GM18499 (cell line): ENCODE data around the gene AHSG.
"Not testable (repeated sequence)": the region's sequence is repeated elsewhere in the genome, so short reads cannot be mapped to it uniquely, and the experiment has no call there.

Experiments
- ATAC-seq: cut with Tn5 transposase; IDR thresholded peaks from one replicate; pipeline ENCODE4 v1.9.1; 2021; ENCODE audit warnings: moderate number of reproducible peaks; ENCODE audit not compliant: insufficient read depth, unreplicated experiment

The AHSG gene, protein sequence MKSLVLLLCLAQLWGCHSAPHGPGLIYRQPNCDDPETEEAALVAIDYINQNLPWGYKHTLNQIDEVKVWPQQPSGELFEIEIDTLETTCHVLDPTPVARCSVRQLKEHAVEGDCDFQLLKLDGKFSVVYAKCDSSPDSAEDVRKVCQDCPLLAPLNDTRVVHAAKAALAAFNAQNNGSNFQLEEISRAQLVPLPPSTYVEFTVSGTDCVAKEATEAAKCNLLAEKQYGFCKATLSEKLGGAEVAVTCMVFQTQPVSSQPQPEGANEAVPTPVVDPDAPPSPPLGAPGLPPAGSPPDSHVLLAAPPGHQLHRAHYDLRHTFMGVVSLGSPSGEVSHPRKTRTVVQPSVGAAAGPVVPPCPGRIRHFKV

DNA sequence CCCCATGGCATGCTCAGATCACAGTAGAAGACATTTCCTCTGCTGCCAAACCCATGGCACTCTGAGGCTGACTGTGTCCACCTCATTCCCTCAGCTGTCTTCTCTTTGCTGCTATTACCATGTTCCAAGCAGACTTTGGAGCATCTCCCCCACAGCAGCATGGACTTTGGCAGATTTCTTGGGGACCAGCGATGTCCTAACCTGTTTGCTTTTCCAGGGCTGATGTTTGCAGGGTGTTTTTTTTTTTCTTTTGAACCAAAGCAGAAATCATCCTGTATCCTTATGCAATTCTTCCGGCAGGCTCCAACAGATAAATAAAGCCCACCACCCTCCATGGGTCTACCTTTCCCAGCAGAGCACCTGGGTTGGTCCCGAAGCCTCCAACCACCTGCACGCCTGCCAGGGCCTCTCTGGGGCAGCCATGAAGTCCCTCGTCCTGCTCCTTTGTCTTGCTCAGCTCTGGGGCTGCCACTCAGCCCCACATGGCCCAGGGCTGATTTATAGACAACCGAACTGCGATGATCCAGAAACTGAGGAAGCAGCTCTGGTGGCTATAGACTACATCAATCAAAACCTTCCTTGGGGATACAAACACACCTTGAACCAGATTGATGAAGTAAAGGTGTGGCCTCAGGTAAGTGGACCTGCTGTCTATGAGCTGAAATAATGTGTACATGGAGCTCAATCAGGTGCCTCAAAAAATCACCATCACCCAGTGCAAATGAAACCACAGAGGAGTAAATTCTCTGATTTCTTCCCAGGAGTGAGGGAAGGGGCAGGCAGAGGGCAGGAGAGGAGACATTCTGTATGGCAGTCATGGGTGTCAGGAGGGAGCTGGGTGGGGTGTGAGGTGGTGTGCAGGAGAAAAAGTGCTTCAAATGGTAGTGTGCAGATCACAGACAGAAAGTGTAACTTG is at the start of gene AHSG:
Gene AHSG, plus strand, starts transcription at position 340 of the 916 bp plus-strand sequence. Its CDS starts 82 bp downstream, at position 422.
- no peak for ATAC-seq

DNA sequence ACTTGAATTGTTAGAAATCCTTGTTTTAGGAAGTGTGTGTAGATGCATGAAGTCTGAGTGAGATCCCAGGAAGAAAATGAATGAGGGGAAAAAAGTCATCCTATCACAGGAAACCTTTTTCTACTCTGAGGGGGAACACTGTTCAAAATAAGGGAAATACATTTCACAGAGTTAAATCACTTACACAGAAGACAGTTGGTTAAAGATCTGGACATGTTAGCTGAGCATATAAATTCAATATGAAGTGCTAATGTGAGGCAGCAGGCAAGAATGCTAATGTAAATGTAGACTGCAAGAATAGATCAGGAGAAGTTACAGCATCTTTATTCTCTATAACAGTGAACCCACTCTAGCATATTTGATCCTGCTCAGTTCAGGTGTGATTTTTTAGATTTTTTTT is 48.3 kb upstream of the AHSG start:
- no peak for ATAC-seq

DNA sequence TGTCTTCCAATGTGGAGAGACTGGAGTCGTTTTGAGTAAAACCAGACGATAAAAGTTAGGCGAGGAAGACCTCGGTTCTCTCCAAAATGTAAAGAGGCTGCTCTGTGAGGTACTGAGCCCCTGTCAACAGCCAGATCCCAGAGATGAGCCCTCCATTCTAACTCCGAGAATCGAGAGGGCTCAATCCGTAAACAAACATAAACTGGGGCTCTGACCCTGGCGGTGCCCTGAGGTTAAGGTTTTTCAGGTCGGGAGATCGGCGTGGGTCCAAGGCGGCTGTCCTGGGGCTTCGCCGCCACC is 46.1 kb upstream of the AHSG start:
- ATAC-seq: no peak

DNA sequence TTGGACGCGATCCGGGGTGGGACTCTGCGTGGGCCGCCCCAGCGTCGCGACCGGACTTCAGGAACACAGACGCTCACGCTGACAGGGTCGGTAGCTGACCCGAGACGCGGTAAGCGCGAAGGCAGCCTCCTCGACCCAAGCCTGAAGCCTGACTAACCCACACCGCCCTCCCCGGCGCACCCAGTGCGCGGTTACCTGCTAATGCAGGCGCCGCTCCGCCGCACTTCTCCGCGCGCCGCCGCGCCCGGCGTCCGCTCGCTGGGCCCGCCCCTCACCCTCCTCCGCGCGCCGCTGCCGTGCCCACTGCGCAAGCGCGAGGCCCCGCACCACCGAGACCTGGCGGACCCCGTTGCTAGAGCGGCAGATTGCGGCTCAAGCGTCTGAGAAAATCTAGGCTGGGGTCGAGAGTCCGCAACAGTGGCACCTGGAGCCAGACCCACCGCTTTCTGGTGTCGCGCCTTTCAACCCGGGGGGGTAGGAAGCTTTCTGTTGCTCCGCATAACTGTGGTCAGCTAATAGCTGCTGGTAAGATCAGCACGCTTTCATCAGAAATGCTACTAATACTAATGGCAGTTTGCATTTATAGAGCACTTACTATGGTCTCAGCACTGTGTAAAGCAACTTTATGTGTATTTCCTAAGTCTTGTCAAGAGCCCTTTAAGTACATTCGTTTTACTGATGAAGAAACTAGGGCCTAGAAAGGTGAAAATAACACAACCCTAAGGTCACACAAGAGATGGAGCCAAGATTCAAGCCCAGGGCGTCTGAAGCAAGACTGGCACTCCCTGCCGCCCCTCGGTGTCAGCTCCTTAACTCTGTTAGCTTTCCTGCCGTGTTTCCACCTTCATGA is 45.6 kb upstream of the AHSG start, which contains the start of gene TBCCD1:
Gene TBCCD1, minus strand, starts transcription at position 268 of the 850 bp plus-strand sequence. CDS start 3,010 bp downstream, outside the sequence.
- peak; percentile 31 for ATAC-seq

DNA sequence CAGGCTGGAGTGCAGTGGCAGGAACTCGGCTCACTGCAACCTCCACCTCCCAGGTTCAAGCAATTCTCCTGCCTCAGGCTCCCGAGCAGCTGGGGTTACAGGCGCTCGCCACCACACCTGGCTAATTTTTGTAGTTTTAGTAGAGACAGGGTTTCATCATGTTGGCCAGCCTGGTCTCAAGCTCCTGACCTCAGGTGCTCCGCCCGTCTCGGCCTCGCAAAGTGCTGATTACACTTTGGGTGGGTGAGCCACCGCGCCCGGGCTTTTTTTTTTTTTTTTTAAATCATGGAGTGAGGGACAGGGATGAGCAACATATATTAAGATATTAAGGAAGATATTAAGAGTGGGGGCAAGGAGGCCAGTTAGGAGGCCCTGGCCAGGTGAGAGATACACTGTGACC is 43.5 kb upstream of the AHSG start:
- ATAC-seq: not testable (repeated sequence)

DNA sequence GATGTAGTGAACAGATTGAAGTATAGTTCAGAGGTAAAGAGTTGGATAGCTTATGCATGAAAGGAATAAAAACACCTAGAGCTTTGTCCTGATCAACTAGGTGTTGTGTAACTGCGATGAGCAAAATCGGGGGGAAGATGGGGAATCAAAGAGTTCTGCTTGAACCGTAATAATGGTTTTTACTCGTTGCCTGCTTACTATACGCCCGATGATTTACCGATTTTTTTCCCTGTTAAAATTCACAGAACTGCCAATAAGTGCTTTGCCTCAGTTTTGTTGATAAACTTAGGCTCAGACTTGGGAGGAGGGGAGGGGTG is 43.1 kb upstream of the AHSG start:
- no peak for ATAC-seq

DNA sequence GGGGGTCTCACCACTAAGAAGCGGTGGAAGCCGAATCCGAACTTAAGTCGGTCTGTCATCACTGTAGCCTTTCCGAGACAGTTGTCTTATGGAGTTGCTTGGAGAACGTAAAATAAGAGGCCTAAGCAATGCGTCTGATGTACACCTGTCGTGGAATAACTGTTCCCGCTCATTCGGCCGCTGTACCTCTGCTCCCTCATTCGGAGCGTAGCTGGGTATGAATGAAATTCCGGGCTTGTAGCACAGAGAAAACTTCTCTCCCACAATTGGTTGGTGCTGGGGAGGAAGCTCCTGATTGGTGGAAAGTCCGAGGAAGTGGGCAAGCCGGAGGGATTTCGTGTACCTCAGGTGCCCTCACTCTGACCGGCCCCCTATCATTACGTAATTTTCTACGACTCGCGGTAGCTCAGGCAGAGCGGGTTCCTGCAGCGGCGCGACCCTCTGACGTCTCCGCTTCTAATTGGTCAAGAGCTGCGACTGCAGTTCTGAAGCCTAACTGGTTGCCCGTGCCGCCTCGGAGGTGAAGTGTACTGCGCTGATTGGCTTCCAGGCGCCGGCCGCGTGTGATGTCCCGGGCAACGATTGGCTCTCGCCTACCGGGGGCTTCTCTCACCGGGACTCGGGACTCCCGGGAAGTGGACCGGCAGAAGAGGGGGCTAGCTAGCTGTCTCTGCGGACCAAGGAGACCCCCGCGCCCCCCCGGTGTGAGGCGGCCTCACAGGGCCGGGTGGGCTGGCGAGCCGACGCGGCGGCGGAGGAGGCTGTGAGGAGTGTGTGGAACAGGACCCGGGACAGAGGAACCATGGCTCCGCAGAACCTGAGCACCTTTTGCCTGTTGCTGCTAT is 42.5 kb upstream of the AHSG start, which contains the start of gene DNAJB11:
Gene DNAJB11, plus strand, starts transcription at position 625 of the 845 bp plus-strand sequence. Its CDS starts 178 bp downstream, at position 803.
- peak; percentile 77 for ATAC-seq

DNA sequence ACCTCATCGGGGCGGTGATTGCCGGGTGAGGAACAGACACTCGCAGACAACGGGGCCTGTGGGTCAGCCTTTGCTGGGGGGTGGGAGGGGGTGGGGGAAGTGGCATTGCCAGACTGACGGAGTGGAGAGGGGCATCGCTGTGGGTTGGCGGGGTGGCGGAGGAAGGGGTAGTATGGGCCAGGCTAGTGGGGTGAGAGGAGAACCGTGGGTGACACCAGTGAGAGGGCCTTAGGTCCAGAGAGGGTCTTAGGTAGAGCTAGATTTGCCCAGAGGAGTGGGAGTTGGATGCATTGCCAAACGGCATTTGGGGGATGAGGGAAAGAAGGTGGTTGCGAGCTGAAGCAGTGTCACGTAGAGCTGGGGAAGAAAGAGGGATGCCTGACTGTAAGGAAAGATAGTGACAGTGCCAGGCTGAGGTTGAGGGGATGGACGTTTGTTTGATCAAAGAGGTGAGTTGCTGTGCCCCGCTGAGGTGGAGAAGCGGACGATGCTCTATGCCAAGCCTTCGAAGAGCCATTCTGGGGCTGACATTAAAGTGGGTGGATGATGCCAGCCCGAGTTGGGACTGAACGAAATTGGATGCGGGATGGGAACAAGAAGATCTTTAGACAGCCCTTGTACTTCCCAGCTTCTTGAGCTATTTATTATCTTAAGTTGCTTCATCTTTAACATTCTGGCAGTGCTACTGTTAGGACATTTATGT is 41.8 kb upstream of the AHSG start:
- ATAC-seq: no peak

DNA sequence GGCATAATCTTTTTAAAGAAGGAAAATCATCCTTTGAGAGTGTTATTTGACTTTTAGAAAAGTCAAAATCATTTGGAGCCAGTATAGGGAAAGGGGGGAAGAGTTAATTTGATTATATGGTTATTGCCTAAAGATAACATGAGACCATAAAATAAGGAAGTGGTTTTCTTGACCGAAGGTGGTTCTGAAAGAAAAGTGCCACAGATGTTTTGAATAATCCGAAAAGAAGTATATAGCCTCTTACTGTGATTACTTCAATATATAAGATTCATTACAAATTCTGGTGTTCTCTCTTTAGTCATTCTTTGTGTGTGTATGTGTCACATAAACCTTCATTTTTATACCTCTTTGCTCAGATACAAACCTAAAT is 41.2 kb upstream of the AHSG start:
- no peak for ATAC-seq

DNA sequence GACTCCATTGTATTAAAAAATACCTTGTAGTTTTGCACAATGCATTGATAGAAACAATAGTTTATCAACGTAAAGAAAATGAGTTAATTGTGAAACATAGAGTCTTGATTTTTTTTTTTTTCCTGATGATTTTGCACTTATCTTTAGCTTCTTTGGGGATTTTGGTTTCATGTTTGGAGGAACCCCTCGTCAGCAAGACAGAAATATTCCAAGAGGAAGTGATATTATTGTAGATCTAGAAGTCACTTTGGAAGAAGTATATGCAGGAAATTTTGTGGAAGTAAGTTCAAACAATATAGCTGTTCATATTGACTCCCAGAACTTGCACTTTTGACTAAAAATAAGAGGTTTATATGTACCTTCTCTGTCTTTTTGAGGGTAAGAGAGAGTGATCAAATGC is 35.3 kb upstream of the AHSG start:
- no peak for ATAC-seq

DNA sequence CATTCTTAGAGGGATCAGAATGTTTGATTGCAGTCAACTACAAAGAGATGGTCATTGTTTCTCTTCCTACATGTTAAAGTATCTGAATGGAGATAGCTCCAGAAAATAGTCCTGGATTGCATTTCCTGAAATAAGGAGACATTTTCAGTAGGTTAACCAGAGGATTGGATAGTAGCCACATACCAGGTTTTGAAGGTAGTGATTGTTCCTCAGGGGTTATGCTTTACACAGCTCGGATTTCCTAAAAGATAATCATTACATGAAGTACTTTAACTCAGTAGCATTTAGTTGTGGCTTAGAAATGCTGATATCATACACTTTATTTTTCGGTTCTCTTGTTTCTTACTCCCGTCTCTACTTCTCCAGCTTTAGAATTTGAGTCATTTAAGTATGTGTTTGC is 32.1 kb upstream of the AHSG start:
- ATAC-seq: no peak

DNA sequence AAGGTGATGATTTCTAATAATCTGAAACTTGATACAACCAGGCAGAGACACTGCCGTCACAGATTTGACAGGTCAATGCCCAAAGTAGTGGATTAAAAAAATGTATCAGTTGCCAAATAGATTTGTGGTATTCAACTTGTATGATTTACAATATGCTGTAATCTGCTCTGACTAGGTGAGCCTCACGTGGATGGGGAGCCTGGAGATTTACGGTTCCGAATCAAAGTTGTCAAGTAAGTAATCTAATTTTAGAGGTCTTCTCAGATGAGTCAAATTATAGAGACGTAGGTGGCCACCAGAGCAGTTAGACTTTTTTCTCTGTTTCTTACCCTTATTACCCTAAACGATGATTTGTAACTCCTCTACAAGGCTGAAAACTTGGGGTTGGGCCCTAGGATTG is 30.3 kb upstream of the AHSG start:
- no peak for ATAC-seq

DNA sequence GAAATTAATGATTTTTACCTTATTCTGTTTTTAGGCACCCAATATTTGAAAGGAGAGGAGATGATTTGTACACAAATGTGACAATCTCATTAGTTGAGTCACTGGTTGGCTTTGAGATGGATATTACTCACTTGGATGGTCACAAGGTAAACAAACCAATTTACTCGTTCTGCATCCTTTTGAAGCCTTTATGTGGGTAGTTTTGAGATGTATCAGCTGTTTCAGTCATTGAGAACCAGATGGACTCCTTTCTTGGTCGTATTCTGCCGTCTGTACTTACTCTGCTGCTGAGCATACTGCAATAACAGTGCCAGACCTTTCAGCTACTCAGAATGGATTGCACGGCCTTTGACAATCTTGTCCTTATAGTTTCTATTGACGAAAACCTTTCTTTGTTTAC is 29.0 kb upstream of the AHSG start:
- no peak for ATAC-seq

DNA sequence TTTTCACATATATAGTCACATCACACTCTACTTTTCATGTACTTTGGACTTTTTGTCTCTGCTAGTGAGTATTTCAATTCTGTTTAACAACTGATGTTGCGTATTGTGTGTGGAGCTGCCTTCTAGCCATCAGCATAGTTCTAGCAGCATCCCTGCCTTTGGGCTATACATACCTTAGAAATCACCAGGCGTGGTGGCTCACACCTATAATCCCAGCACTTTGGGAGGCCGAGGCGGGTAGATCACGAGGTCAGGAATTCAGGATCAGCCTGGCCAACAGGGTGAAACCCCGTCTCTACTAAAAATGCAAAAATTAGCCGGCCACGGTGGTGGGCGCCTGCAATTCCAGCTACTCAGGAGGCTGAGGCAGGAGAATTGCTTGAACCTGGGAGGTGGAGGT is 26.6 kb upstream of the AHSG start:
- not testable (repeated sequence) for ATAC-seq

DNA sequence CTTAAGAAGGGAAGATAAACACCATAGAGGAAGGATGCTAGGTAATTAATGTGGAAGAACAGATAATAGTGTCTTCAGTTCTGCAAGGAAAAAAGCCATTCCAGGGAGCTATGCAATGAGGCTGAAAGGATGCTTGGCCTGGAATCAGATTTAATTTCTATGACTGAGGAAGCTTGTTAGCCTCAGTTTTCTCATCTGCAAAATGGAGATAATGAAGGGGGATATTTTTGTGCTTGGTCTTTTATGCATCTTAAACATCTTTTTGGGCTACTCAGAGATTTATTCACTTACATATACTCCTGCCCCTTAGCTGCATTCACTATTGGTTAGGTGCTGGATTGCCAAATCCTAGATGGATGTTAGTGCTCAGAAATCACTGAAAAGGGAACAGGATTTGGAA is 25.7 kb upstream of the AHSG start:
- ATAC-seq: no peak

DNA sequence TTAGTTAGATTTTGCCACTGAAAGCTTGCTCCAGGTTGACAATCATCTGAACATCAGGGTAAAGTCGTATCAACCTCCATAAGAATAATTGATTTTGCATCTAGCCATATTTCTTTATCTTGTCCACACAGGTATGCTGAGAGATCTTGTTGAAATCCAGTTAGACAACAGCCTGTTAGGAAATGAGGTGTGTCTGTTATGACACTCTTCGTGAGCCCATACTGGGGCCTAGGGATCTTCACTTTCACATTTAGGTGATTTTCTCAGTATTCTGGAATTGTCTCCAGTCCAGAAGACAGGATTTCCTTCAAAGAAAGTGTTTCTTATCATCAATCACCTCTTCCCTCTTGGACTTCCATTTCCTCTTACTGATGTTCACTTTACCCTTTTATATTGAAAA is 24.2 kb upstream of the AHSG start:
- no peak for ATAC-seq

DNA sequence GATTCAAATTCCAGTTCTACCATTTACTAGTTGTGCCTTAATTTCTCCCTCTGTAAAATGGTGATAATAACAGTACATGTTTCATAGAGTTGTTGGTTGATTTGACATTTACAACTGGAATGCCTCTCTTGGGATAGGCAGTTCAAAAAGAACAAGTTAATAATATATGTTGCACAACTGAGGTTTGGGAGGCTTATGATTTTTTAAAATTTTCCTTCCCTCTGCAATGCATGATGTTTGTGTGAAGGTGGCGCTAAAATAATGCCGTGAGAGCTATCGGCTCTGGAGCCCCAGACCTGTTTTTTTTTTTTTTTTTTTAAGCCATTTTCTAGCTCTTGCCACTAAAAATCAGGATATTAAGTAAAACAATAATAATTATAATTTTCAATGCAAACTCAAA is 23.7 kb upstream of the AHSG start:
- ATAC-seq: no peak

DNA sequence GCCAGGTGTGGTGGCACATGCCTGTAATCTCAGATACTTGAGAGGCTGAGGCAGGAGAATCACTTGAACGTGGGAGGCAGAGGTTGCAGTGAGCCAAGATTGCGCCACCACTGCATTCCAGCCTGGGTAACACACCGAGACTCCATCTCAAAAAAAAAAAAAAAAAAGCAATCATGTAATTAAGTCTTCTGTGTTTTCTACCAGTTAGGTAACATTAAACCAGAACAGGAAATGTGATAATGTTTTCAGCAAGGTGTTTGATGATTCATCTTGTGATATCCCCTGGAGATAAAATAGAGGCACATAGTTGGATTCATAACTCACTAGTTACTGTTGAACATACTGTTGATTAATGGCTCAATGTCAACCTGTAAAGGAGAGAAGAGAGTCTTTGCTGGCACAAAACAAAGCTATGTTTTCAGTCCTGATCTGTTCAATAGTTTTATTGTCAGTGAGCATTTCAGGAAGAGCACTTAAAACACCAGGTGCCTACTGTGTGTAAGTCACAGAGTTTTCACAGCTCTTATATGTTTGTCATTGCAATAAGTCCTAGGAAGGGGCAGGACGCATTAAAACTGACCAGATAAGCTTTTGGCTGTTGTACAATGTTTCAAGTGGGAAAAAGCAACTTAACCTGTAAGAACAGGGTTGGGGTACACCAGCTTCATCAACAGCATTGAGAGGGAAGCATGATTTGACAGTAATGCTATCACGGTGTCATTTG is 22.8 kb upstream of the AHSG start:
- no peak for ATAC-seq
